GM21619 (cell line): Measurements from ENCODE around the gene PLXDC2.

Experiments
- ATAC-seq: cut with Tn5 transposase; IDR thresholded peaks from one replicate; pipeline ENCODE4 v1.9.1; 2021; ENCODE audit not compliant: unreplicated experiment

PLXDC2 gene

GRCh38 chr10:19815036-19815730, 1.0 kb upstream of the PLXDC2 start:
- no peak for ATAC-seq

GRCh38 chr10:19815731-19816410, 361 bp upstream of the PLXDC2 start:
- ATAC-seq, result no peak

- peak; percentile 25 for ATAC-seq
Observed at GRCh38 chr10:19817231-19817933, 1.1 kb downstream of the PLXDC2 start.

GRCh38 chr10:19818876-19819275, 2.6 kb downstream of the PLXDC2 start:
- ATAC-seq, result no peak

- no peak for ATAC-seq
Observed at GRCh38 chr10:19819419-19820033, 3.3 kb downstream of the PLXDC2 start.

GRCh38 chr10:19824381-19825342, 8.4 kb downstream of the PLXDC2 start:
- no peak for ATAC-seq

- ATAC-seq, result no peak
Observed at GRCh38 chr10:19825700-19826099, 9.5 kb downstream of the PLXDC2 start.

- ATAC-seq, result no peak
Observed at GRCh38 chr10:19826712-19827111, 10.5 kb downstream of the PLXDC2 start.

- ATAC-seq, result no peak
Observed at GRCh38 chr10:19828278-19829049, 12.2 kb downstream of the PLXDC2 start.

GRCh38 chr10:19832699-19833098, 16.5 kb downstream of the PLXDC2 start:
- no peak for ATAC-seq

- no peak for ATAC-seq
Observed at GRCh38 chr10:19833170-19833824, 17.1 kb downstream of the PLXDC2 start.

GRCh38 chr10:19835952-19836351, 19.7 kb downstream of the PLXDC2 start:
- ATAC-seq, result no peak

- no peak for ATAC-seq
Observed at GRCh38 chr10:19839090-19839489, 22.9 kb downstream of the PLXDC2 start.

- no peak for ATAC-seq
Observed at GRCh38 chr10:19839552-19839951, 23.3 kb downstream of the PLXDC2 start.

- no peak for ATAC-seq
Observed at GRCh38 chr10:19840776-19841175, 24.5 kb downstream of the PLXDC2 start.

GRCh38 chr10:19843487-19843886, 27.3 kb downstream of the PLXDC2 start:
- no peak for ATAC-seq

GRCh38 chr10:19845503-19846368, 29.5 kb downstream of the PLXDC2 start:
- ATAC-seq, result no peak

GRCh38 chr10:19847321-19847720, 31.1 kb downstream of the PLXDC2 start:
- no peak for ATAC-seq
